Testis (tissue), 2 donors: ENCODE data around the gene TUBG2.

Experiments used
- CTCF ChIP-seq, 3 experiments: fragments of 450-650 bp in 2 of 3; fragments of 200-600 bp in 1 of 3; sonication (generic) in 1 of 3; IDR thresholded peaks; one replicate each; pipeline ENCODE4 v1.5.1; 2016 to 2019; ENCODE audit warnings: antibody characterized with exemption in 3 of 3, mild to moderate bottlenecking in 2 of 3, moderate library complexity in 1 of 3
- POLR2A ChIP-seq: fragments of 450-650 bp; IDR thresholded peaks from one replicate; pipeline ENCODE4 v1.6.1; 2017; ENCODE audit warnings: antibody characterized with exemption, mild to moderate bottlenecking, moderate library complexity

- no peak for TF ChIP-seq CTCF (IDR thresholded peaks at IDR 0.05)
- no peak for TF ChIP-seq POLR2A
Measured at GRCh38 chr17:42642336-42642735, 16.7 kb upstream of the TUBG2 start.
